A549 (cell line): ENCODE measurements around the gene ZSCAN10. TPM values are rescaled to one million over a fixed set of nuclear protein-coding genes. Genes with fewer than 3 reads are reported as not detected.
A peak's percentile ranks its signal among the peaks of the same experiment; 100 is the strongest.

Source experiments
- ATAC-seq, 2 experiments: fragments of 200-7000 bp in 1 of 2; fragments of >200 bp in 1 of 2; cut with Nextera tagmentation in 1 of 2; cut with Tn5 transposase in 1 of 2; 3 replicates each; pipeline versions ENCODE4 v1.8.0 to v1.9.1; 2018 to 2020; ENCODE audit warnings: mild to moderate bottlenecking in 1 of 2, moderate library complexity in 1 of 2
- CTCF ChIA-PET: fragments of 300-600 bp; sonication (Branson Sonifier 250); formaldehyde crosslinking; extraction: SDS; loops from one replicate; lab custom pipeline; 2021; ENCODE audit warnings: antibody characterized with exemption, inconsistent platforms; lab: Yijun Ruan, JAX
- POLR2A ChIA-PET: fragments of 350-600 bp; formaldehyde crosslinking; extraction: SDS; loops from one replicate; lab custom pipeline; 2021; ENCODE audit warnings: antibody characterized with exemption, inconsistent platforms; lab: Yijun Ruan, JAX
- DNase-seq, 2 experiments: peaks; one replicate each; pipeline versions ENCODE4 v3.0.0 to v3.0.0-alpha.2; 2011 to 2016; ENCODE audit warnings: low read depth in 1 of 2, low spot score in 1 of 2
- FAIRE-seq: peaks from 2 replicates; lab custom pipeline; 2011; peaks lifted over from hg19 to GRCh38; lab: Jason Lieb, UNC
- H3K27ac ChIP-seq, 2 experiments: fragments of >200 bp; sonication (Bioruptor Twin); formaldehyde crosslinking; 3 replicates each; pipeline ENCODE4 v1.5.1; 2016 to 2017
- H3K4me1 ChIP-seq: fragments of >200 bp; sonication (Bioruptor Twin); formaldehyde crosslinking; 3 replicates; pipeline ENCODE4 v1.6.1; 2016
- H3K4me2 ChIP-seq: fragments of >200 bp; sonication (Bioruptor Twin); formaldehyde crosslinking; 3 replicates; pipeline ENCODE4 v1.6.1; 2016
- H3K4me3 ChIP-seq: fragments of >200 bp; sonication (Bioruptor Twin); formaldehyde crosslinking; 3 replicates; pipeline ENCODE4 v1.5.1; 2016
- H3K9me3 ChIP-seq: fragments of >200 bp; sonication (Bioruptor Twin); formaldehyde crosslinking; 3 replicates; pipeline ENCODE4 v1.6.1; 2016
- BHLHE40 ChIP-seq: IDR thresholded peaks from 2 replicates; pipeline ENCODE4 v1.6.1; 2012; ENCODE audit warnings: low read depth, low read length, inconsistent platforms
- EHMT2 ChIP-seq: fragments of 200-600 bp; sonication (generic); IDR thresholded peaks from 2 replicates; pipeline ENCODE4 v1.6.1; 2016; ENCODE audit warnings: antibody characterized with exemption, low read depth, mild to moderate bottlenecking, moderate library complexity
- EP300 ChIP-seq, 2 experiments: fragments of >200 bp; sonication (Bioruptor Twin); formaldehyde crosslinking; IDR thresholded peaks; 2 replicates in 1 of 2; 3 replicates in 1 of 2; pipeline ENCODE4 v1.6.1; 2016 to 2017
- ESRRA ChIP-seq: fragments of 150-350 bp; IDR thresholded peaks from 2 replicates; pipeline ENCODE4 v1.6.1; 2014; ENCODE audit warnings: mild to moderate bottlenecking, low read length, borderline replicate concordance
- FOSB ChIP-seq: fragments of 250-450 bp; sonication (Bioruptor Pico); IDR thresholded peaks from 2 replicates; pipeline ENCODE4 v1.5.0; 2020; ENCODE audit warnings: mild to moderate bottlenecking, moderate library complexity
- GATA3 ChIP-seq: IDR thresholded peaks from 2 replicates; pipeline ENCODE4 v1.6.1; 2012; ENCODE audit warnings: borderline replicate concordance
- HMGXB4 ChIP-seq: fragments of 250-450 bp; sonication (Bioruptor Pico); IDR thresholded peaks from 2 replicates; pipeline ENCODE4 v1.5.0; 2021; ENCODE audit warnings: mild to moderate bottlenecking, moderate library complexity, borderline replicate concordance
- HOXA7 ChIP-seq: fragments of 250-450 bp; sonication (Bioruptor Pico); IDR thresholded peaks from 2 replicates; pipeline ENCODE4 v1.5.0; 2020; ENCODE audit warnings: mild to moderate bottlenecking, moderate library complexity
- HOXB13 ChIP-seq: fragments of 250-450 bp; sonication (Bioruptor Pico); IDR thresholded peaks from 2 replicates; pipeline ENCODE4 v1.5.0; 2020; ENCODE audit warnings: low read depth, mild to moderate bottlenecking, moderate library complexity
- HOXB5 ChIP-seq: fragments of 250-450 bp; sonication (Bioruptor Pico); IDR thresholded peaks from 2 replicates; pipeline ENCODE4 v1.5.0; 2020; ENCODE audit warnings: mild to moderate bottlenecking, moderate library complexity
- JUN ChIP-seq, 2 experiments: fragments of >200 bp; sonication (Bioruptor Twin); formaldehyde crosslinking; IDR thresholded peaks; 2 replicates in 1 of 2; 3 replicates in 1 of 2; pipeline ENCODE4 v1.6.1; 2016 to 2017
- MAFK ChIP-seq: fragments of 450-650 bp; IDR thresholded peaks from 2 replicates; pipeline ENCODE4 v1.6.1; 2014; ENCODE audit not compliant: partially characterized antibody
- MAX ChIP-seq: IDR thresholded peaks from 2 replicates; pipeline ENCODE4 v1.6.1; 2012
- MYC ChIP-seq: IDR thresholded peaks from 2 replicates; pipeline ENCODE4 v1.6.1; 2012; ENCODE audit warnings: mild to moderate bottlenecking, inconsistent platforms, low read length, improper control_type of control experiment, borderline replicate concordance
- NPAS2 ChIP-seq: fragments of 250-450 bp; sonication (Bioruptor Pico); IDR thresholded peaks from 2 replicates; pipeline ENCODE4 v1.8.0; 2022; ENCODE audit warnings: mild to moderate bottlenecking, moderate library complexity, borderline replicate concordance
- NR3C1 ChIP-seq: fragments of >200 bp; sonication (Bioruptor Twin); formaldehyde crosslinking; IDR thresholded peaks from 3 replicates; pipeline ENCODE4 v1.6.1; 2017
- POLR2A ChIP-seq: IDR thresholded peaks from 2 replicates; pipeline ENCODE4 v1.6.1; 2012; ENCODE audit warnings: mild to moderate bottlenecking, low read length
- POLR2AphosphoS2 ChIP-seq: conservative IDR thresholded peaks from 2 replicates; pipeline ENCODE4 v1.6.1; 2012; ENCODE audit warnings: low read length, improper control_type of control experiment, inconsistent platforms
- RARB ChIP-seq: fragments of 250-450 bp; sonication (Bioruptor Pico); IDR thresholded peaks from 2 replicates; pipeline ENCODE4 v1.8.0; 2021; ENCODE audit warnings: mild to moderate bottlenecking, moderate library complexity
- RCOR1 ChIP-seq: fragments of 150-350 bp; IDR thresholded peaks from 2 replicates; pipeline ENCODE4 v1.6.1; 2014; ENCODE audit warnings: antibody characterized with exemption, low read length, low read depth
- RNF2 ChIP-seq: fragments of 200-600 bp; sonication (generic); IDR thresholded peaks from 2 replicates; pipeline ENCODE4 v1.6.1; 2016; ENCODE audit warnings: low read depth, mild to moderate bottlenecking, antibody characterized with exemption, moderate library complexity, borderline replicate concordance
- SREBF2 ChIP-seq: fragments of 450-650 bp; IDR thresholded peaks from 2 replicates; pipeline ENCODE4 v1.6.1; 2014; ENCODE audit warnings: mild to moderate bottlenecking, moderate library complexity
- TP53 ChIP-seq: fragments of 250-450 bp; sonication (Bioruptor Pico); IDR thresholded peaks from 2 replicates; pipeline ENCODE4 v1.5.0; 2021; ENCODE audit warnings: mild to moderate bottlenecking, moderate library complexity
- ZSCAN20 ChIP-seq: fragments of 250-450 bp; sonication (Bioruptor Pico); IDR thresholded peaks from 2 replicates; pipeline ENCODE4 v1.8.0; 2022; ENCODE audit warnings: mild to moderate bottlenecking, moderate library complexity
- WGBS: methylation state at CpG from one replicate; pipeline ENCODE4 v1.1.6; 2017; ENCODE audit errors: missing lambda C conversion rate; 5-methylcytosine and 5-hydroxymethylcytosine counted together
- polyA plus RNA-seq, 4 experiments: library from polyadenylated mRNA; depleted of rRNA in 3 of 4; stranded (reverse); fragments of >200 nt; fragmentation: RNase III in 1 of 4; extraction: RNeasy Plus Mini Kit Qiagen cat#74134 plus additional on column Dnase treatment in 1 of 4; gene quantifications; 2 replicates in 3 of 4; 3 replicates in 1 of 4; pipeline ENCODE4 v1.2.3, GENCODE V29; 2011 to 2017

Gene ZSCAN10
- polyA plus RNA-seq, 2 of the 4 experiments (the other 2 are of a cell fraction): 0.08 TPM; not detected in 1

GRCh38 chr16:3065069-3065741 lies 33.9 kb downstream of the ZSCAN10 start, which contains the start of gene IL32:
Gene IL32 (plus strand): TSS chr16:3065640. CDS start chr16:3065812, 172 bp downstream.
- DNase-seq (peak; percentile 66 to 71), FAIRE-seq (no peak), ATAC-seq (peak; percentile 49 to 75; a peak in 5 of 6 replicates)
- Histone ChIP-seq H3K9me3 (no peaks in the 10 kb centered on the region), H3K4me1 (peaks cover 17% of the 10 kb centered on the region), H3K4me3 (peak within 1 kb of the TSS; percentile 17; the same call in 1 of the 3 replicates), H3K27ac (peak within 1 kb of the TSS; percentile 57 to 69), H3K4me2 (peak within 1 kb of the TSS; percentile 54)
- TF ChIP-seq HOXB13 (CRISPR knock-in tag): no peak
- peak; percentile 19; the same call in 1 of the 2 replicates for TF ChIP-seq MAX
- TF ChIP-seq ESRRA: peak; percentile 26; the same call in 1 of the 2 replicates
- 40% methylated on average over 13 of the region's 13 CpGs for WGBS
- ChIA-PET POLR2A (no interaction called here), CTCF (interaction anchor here (0.9 to 12.4 kb wide), 9 partner anchors 13 to 109 kb away, joined by 3 to 186 read pairs (median 4); partner anchors contain the start of genes ZNF213 and ZSCAN10)

- ChIA-PET CTCF (interaction anchor here (0.6 to 12.4 kb wide), 12 partner anchors 12 to 110 kb away, joined by 3 to 186 read pairs (median 4); partner anchors contain the start of genes ZNF213 and ZSCAN10), POLR2A (no interaction called here)
- Histone ChIP-seq H3K4me2 (no peak overlapping the region), H3K27ac (no peak overlapping the region), H3K4me3 (no peak overlapping the region), H3K4me1 (peaks cover 23% of the 10 kb centered on the region), H3K9me3 (no peaks in the 10 kb centered on the region)
- ATAC-seq (no peak), FAIRE-seq (no peak), DNase-seq (no peak)
- no peak for TF ChIP-seq HOXB13 (CRISPR knock-in tag)
- TF ChIP-seq JUN (IDR thresholded peaks at IDR 0.05): no peak
- no peak for TF ChIP-seq NPAS2 (CRISPR knock-in tag)
- 91% methylated on average over 8 of the region's 8 CpGs for WGBS
Observed at GRCh38 chr16:3063625-3064386, 35.3 kb downstream of the ZSCAN10 start.

GRCh38 chr16:3062553-3062952 lies 36.5 kb downstream of the ZSCAN10 start:
- no peak for DNase-seq
- CTCF ChIA-PET: interaction anchor here (0.7 to 12.4 kb wide), 6 partner anchors 14 to 67 kb away, joined by 3 to 186 read pairs (median 7); partner anchors contain the start of genes ZNF213 and ZSCAN10
- H3K4me3 ChIP-seq: no peak overlapping the region
- ATAC-seq: no peak
- H3K4me1 ChIP-seq: peaks cover 27% of the 10 kb centered on the region
- no peak overlapping the region for H3K27ac ChIP-seq
- H3K9me3 ChIP-seq: no peaks in the 10 kb centered on the region
- no peak overlapping the region for H3K4me2 ChIP-seq
- POLR2A ChIA-PET: no interaction called here
- WGBS: 77% methylated on average over 6 of the region's 6 CpGs
- TF ChIP-seq RARB (CRISPR knock-in tag) (no peak), HMGXB4 (CRISPR knock-in tag) (no peak), MYC (no peak)
- TF ChIP-seq, all 56 proteins: peak for 0
- no peak for FAIRE-seq

- ATAC-seq (no peak), FAIRE-seq (no peak), DNase-seq (no peak)
- ChIA-PET CTCF (interaction anchor here (1.0 to 12.4 kb wide), 20 partner anchors 11 to 108 kb away, joined by 3 to 186 read pairs (median 19); partner anchors contain the start of genes ZNF205, ZNF213 and ZSCAN10), POLR2A (interaction anchor here (2.3 kb wide), 1 partner anchor 68 kb away, joined by 15 read pairs; no protein-coding TSS in a partner anchor)
- Histone ChIP-seq H3K4me3 (no peak overlapping the region), H3K27ac (peak overlapping the region in 1 of 2 experiments; percentile 99; a peak in 3 of 6 replicates), H3K9me3 (no peaks in the 10 kb centered on the region), H3K4me2 (no peak overlapping the region), H3K4me1 (peaks cover 21% of the 10 kb centered on the region)
- 78% methylated on average over 14 of the region's 14 CpGs for WGBS
- no peak for TF ChIP-seq NR3C1
- no peak for TF ChIP-seq POLR2AphosphoS2
- TF ChIP-seq FOSB (CRISPR knock-in tag): no peak
- TF ChIP-seq RNF2: no peak
- TF ChIP-seq ZSCAN20: no peak
- TF ChIP-seq HOXB5 (CRISPR knock-in tag): no peak
- no peak for TF ChIP-seq EHMT2
- no peak for TF ChIP-seq HOXA7 (CRISPR knock-in tag)
- TF ChIP-seq MAFK: no peak
- no peak for TF ChIP-seq SREBF2
- TF ChIP-seq NPAS2 (CRISPR knock-in tag): no peak
- TF ChIP-seq BHLHE40: no peak
- no peak for TF ChIP-seq RCOR1
- TF ChIP-seq TP53 (CRISPR knock-in tag): no peak
- TF ChIP-seq GATA3: no peak
- TF ChIP-seq EP300 (IDR thresholded peaks at IDR 0.05): no peak
- no peak for TF ChIP-seq POLR2A
Observed at GRCh38 chr16:3060339-3061127, 38.6 kb downstream of the ZSCAN10 start.
